WTC11 (cell line): ENCODE measurements around the gene BRS3.

Source experiments
- CBFB ChIP-seq: sonication (generic); formaldehyde crosslinking; IDR thresholded peaks from 2 replicates; pipeline ENCODE4 v1.8.1; 2022; ENCODE audit warnings: mild to moderate bottlenecking, low read depth, missing genetic modification reagents
- CTCF ChIP-seq: fragments of 200-600 bp; IDR thresholded peaks from 2 replicates; pipeline ENCODE4 v1.8.0; 2022; ENCODE audit warnings: antibody characterized with exemption
- E2F1 ChIP-seq: sonication (generic); formaldehyde crosslinking; IDR thresholded peaks from 2 replicates; pipeline ENCODE4 v1.8.0; 2022; ENCODE audit warnings: mild to moderate bottlenecking, missing genetic modification reagents
- FOXP1 ChIP-seq: sonication (generic); formaldehyde crosslinking; IDR thresholded peaks from 2 replicates; pipeline ENCODE4 v1.8.0; 2022; ENCODE audit warnings: missing genetic modification reagents, mild to moderate bottlenecking, moderate library complexity, borderline replicate concordance
- KAT7 ChIP-seq: sonication (generic); formaldehyde crosslinking; IDR thresholded peaks from 2 replicates; pipeline ENCODE4 v1.8.1; 2023; ENCODE audit warnings: missing genetic modification reagents, mild to moderate bottlenecking, borderline replicate concordance
- MLX ChIP-seq: sonication (generic); formaldehyde crosslinking; IDR thresholded peaks from 2 replicates; pipeline ENCODE4 v1.8.1; 2023; ENCODE audit warnings: mild to moderate bottlenecking, missing genetic modification reagents, moderate library complexity
- SP1 ChIP-seq: sonication (generic); formaldehyde crosslinking; conservative IDR thresholded peaks from 2 replicates; pipeline ENCODE4 v1.8.1; 2022; ENCODE audit warnings: missing genetic modification reagents
- TP53 ChIP-seq: sonication (generic); formaldehyde crosslinking; IDR thresholded peaks from 2 replicates; pipeline ENCODE4 v1.8.1; 2023; ENCODE audit warnings: mild to moderate bottlenecking, missing genetic modification reagents
- USF2 ChIP-seq: sonication (generic); formaldehyde crosslinking; IDR thresholded peaks from 2 replicates; pipeline ENCODE4 v1.8.1; 2023; ENCODE audit warnings: mild to moderate bottlenecking, missing genetic modification reagents, moderate library complexity
- ZNF232 ChIP-seq: sonication (generic); formaldehyde crosslinking; IDR thresholded peaks from 2 replicates; pipeline ENCODE4 v1.8.0; 2022; ENCODE audit warnings: mild to moderate bottlenecking, missing genetic modification reagents
- TF ChIP-seq, protein P1 (sequence below): sonication (generic); formaldehyde crosslinking; IDR thresholded peaks from 2 replicates; pipeline ENCODE4 v1.8.0; 2023; ENCODE audit warnings: missing genetic modification reagents
- TF ChIP-seq, protein P2 (sequence below): sonication (generic); formaldehyde crosslinking; IDR thresholded peaks from 2 replicates; pipeline ENCODE4 v1.8.1; 2022; ENCODE audit warnings: missing genetic modification reagents, borderline replicate concordance
- TF ChIP-seq, protein P3 (sequence below): fragments of 250-450 bp; sonication (Bioruptor Pico); IDR thresholded peaks from 2 replicates; pipeline ENCODE4 v2.1.2; 2022; ENCODE audit warnings: mild to moderate bottlenecking, moderate library complexity

DNA sequence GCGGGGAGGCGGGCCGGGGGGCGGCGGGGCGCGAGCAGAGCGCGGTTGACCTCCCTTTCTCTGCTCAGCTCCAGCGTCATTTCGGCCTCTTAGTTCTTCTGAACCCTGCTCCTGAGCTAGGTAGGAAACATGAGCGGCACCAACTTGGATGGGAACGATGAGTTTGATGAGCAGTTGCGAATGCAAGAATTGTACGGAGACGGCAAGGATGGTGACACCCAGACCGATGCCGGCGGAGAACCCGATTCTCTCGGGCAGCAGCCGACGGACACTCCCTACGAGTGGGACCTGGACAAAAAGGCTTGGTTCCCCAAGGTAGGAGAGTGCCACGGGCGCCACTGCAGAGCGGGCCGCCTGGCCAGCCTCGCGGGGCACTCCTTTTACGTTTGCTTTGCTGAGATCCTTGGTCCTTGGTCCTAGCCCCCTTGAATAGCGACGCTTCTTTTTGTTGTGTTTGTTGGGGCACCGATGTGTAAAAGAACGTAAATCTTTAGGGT lies 9.9 kb downstream of the BRS3 start, which contains the start of gene HTATSF1:
- TF ChIP-seq TP53 (CRISPR knock-in tag) (no peak), SP1 (no peak), ZNF232 (CRISPR knock-in tag) (no peak), USF2 (CRISPR knock-in tag) (no peak), CTCF (no peak), E2F1 (no peak), MLX (CRISPR knock-in tag) (no peak), FOXP1 (CRISPR knock-in tag) (no peak), CBFB (CRISPR knock-in tag) (no peak), KAT7 (CRISPR knock-in tag) (no peak)
- TF ChIP-seq, protein P1, sequence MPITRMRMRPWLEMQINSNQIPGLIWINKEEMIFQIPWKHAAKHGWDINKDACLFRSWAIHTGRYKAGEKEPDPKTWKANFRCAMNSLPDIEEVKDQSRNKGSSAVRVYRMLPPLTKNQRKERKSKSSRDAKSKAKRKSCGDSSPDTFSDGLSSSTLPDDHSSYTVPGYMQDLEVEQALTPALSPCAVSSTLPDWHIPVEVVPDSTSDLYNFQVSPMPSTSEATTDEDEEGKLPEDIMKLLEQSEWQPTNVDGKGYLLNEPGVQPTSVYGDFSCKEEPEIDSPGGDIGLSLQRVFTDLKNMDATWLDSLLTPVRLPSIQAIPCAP (CRISPR knock-in tag), result no peak
- TF ChIP-seq, protein P2, sequence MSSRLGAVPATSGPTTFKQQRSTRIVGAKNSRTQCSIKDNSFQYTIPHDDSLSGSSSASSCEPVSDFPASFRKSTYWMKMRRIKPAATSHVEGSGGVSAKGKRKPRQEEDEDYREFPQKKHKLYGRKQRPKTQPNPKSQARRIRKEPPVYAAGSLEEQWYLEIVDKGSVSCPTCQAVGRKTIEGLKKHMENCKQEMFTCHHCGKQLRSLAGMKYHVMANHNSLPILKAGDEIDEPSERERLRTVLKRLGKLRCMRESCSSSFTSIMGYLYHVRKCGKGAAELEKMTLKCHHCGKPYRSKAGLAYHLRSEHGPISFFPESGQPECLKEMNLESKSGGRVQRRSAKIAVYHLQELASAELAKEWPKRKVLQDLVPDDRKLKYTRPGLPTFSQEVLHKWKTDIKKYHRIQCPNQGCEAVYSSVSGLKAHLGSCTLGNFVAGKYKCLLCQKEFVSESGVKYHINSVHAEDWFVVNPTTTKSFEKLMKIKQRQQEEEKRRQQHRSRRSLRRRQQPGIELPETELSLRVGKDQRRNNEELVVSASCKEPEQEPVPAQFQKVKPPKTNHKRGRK (CRISPR knock-in tag), result no peak
- TF ChIP-seq, protein P3, sequence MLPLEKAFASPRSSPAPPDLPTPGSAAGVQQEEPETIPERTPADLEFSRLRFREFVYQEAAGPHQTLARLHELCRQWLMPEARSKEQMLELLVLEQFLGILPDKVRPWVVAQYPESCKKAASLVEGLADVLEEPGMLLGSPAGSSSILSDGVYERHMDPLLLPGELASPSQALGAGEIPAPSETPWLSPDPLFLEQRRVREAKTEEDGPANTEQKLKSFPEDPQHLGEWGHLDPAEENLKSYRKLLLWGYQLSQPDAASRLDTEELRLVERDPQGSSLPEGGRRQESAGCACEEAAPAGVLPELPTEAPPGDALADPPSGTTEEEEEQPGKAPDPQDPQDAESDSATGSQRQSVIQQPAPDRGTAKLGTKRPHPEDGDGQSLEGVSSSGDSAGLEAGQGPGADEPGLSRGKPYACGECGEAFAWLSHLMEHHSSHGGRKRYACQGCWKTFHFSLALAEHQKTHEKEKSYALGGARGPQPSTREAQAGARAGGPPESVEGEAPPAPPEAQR (CRISPR knock-in tag), result no peak
